GM18499 (cell line): Measurements from ENCODE around the gene SNTG2.
"Not testable (repeated sequence)": the region's sequence is repeated elsewhere in the genome, so short reads cannot be mapped to it uniquely, and the experiment has no call there.

Experiments
- ATAC-seq: cut with Tn5 transposase; IDR thresholded peaks from one replicate; pipeline ENCODE4 v1.9.1; 2021; ENCODE audit warnings: moderate number of reproducible peaks; ENCODE audit not compliant: insufficient read depth, unreplicated experiment

SNTG2 gene

GRCh38 chr2:950080-950966, at the start of gene SNTG2:
Gene SNTG2, plus strand, starts transcription at chr2:950849. Its CDS starts 148 bp downstream, at chr2:950997.
- ATAC-seq: no peak

DNA sequence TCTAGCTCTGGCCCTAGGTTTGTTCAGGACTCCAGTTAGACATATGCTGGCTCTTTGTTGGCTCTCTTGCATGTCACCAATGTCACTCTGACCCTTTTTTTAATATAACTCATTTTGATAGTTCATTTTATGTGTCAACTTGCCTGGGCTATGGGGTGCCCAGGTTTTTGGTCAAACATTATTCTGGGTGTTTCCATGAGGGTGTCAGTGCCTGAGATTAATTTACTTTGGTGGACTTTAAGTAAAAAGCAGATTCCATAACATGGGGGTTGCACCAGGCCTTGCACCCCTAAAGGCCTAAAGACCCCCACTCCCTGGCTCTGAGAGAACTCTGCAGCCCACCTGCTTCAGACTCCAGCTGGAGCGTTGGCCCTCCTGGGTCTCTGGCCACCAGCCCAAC, 48.1 kb upstream of the SNTG2 start:
- no peak for ATAC-seq

- no peak for ATAC-seq
Observed at GRCh38 chr2:903223-903900, 47.3 kb upstream of the SNTG2 start.

- ATAC-seq: no peak
Observed at GRCh38 chr2:904246-905024, 46.2 kb upstream of the SNTG2 start.

DNA sequence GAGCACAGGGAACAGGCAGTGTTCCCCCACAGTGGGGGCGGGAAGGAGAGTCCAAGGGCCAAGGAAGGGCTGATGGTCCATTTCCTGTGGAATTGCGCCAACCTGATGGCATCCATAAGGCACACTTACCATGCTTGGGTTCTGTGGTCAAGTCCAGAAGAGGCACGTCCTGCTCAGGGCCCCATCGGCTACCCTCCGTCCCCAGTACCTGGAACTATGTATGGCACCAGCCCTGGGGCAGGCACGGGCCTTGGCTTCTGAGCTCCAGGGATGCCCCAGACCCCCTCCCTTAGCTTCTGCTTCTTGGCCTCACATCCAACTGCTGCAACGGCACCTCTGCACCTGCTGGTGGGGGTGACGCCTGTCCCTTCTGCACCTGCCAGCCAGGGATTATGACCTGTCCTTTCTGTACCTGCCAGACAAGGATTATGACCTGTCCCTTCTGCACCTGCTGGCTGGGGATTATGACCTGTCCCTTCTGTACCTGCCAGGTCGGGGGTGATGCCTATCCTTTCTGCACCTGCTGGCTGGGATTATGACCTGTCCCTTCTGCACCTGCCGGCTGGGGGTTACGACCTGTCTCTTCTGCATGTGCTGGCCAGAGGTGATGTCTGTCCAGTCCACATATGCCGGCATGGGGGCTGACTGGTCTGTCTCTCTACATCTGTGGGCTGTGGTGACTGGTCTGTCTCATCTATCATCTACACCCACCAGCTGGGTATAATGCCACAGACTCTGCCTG, 45.4 kb upstream of the SNTG2 start:
- ATAC-seq: no peak

GRCh38 chr2:905833-906140, 44.9 kb upstream of the SNTG2 start:
- ATAC-seq: no peak

- no peak for ATAC-seq
Observed at GRCh38 chr2:907706-908105, 42.9 kb upstream of the SNTG2 start.

- ATAC-seq: no peak
Observed at GRCh38 chr2:908568-908967, 42.1 kb upstream of the SNTG2 start.

GRCh38 chr2:909764-910379, 40.8 kb upstream of the SNTG2 start:
- not testable (repeated sequence) for ATAC-seq

GRCh38 chr2:910698-911097, 40.0 kb upstream of the SNTG2 start:
- no peak for ATAC-seq

DNA sequence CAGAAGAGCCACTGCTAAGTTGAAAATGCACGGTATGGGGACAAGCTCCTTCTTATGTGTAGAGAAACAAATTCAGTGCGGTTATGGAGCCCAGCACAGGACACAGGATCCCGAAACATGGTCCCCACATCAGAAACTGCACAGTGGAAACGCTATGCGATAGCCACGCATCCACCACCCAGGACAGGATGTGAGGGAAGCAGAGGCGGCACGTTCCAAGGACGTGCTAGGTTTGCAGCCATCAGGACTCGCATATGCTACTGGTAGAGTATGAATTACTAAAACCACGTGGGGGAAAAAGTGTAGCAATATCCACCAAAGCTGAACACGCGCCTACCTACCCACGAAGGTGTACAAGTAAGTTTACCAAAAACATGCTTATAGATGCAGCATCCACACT, 34.7 kb upstream of the SNTG2 start:
- ATAC-seq: no peak

GRCh38 chr2:916935-917334, 33.7 kb upstream of the SNTG2 start:
- ATAC-seq: no peak

DNA sequence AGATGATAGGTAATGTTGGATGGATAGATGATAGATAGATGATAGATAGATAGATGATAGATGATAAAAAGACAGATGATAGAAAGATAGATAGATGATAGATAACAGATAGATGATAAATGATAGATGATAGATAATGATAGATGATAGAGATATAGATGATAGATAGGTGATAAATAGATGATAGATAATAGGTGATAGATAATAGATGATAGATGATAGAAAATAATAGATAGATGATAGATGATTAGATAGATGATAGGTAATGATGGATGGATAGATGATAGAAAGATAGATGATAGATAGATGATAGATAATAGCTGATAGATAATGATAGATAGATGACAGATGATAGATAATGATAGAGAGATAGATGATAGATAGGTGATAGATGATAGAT, 31.0 kb upstream of the SNTG2 start:
- ATAC-seq: no peak

- no peak for ATAC-seq
Observed at GRCh38 chr2:920573-920972, 30.1 kb upstream of the SNTG2 start.

GRCh38 chr2:920999-921398, 29.6 kb upstream of the SNTG2 start:
- ATAC-seq: no peak

- ATAC-seq: no peak
Observed at GRCh38 chr2:922185-922584, 28.5 kb upstream of the SNTG2 start.

GRCh38 chr2:923832-924601, 26.6 kb upstream of the SNTG2 start:
- no peak for ATAC-seq

DNA sequence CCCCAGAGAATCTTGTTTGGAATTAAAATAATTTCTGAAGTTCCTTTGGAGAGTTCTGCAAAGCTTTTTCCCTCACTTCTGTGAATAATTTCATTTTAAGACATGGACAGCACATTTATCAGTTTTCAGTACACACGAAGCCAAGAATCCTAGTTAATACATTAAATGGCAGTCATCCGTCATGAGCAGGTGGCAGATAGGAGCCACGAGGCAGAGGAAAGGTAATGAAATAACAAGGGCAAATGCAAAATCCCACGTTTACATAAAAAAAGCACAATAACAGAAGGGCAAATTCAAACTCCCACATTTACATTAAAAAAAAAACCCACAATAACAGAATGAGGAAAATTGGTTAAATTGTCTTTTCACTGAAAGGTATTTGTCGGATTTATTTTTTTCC, 25.9 kb upstream of the SNTG2 start:
- ATAC-seq: no peak

- no peak for ATAC-seq
Observed at GRCh38 chr2:925309-925708, 25.3 kb upstream of the SNTG2 start.
